HG03135 (cell line): ENCODE data around the gene ALS2CL.

ENCODE experiments used
- ATAC-seq: cut with Tn5 transposase; IDR thresholded peaks from one replicate; pipeline ENCODE4 v1.9.1; 2021; ENCODE audit warnings: mild to moderate bottlenecking, moderate library complexity; ENCODE audit not compliant: unreplicated experiment

ALS2CL gene

GRCh38 chr3:46667061-46667621 lies 26.3 kb downstream of the ALS2CL start:
- no peak for ATAC-seq

- no peak for ATAC-seq
Observed at GRCh38 chr3:46666453-46666845, 27.0 kb downstream of the ALS2CL start.

GRCh38 chr3:46665763-46666452 lies 27.6 kb downstream of the ALS2CL start:
- ATAC-seq: no peak

GRCh38 chr3:46664971-46665762 lies 28.3 kb downstream of the ALS2CL start:
- no peak for ATAC-seq

- no peak for ATAC-seq
Observed at GRCh38 chr3:46664188-46664970, 29.1 kb downstream of the ALS2CL start.

- ATAC-seq: no peak
Observed at GRCh38 chr3:46663591-46664135, 29.8 kb downstream of the ALS2CL start.

- ATAC-seq: no peak
Observed at GRCh38 chr3:46662771-46663551, 30.5 kb downstream of the ALS2CL start.

GRCh38 chr3:46661776-46662766 lies 31.4 kb downstream of the ALS2CL start:
- no peak for ATAC-seq

GRCh38 chr3:46660543-46661523 lies 32.6 kb downstream of the ALS2CL start:
- ATAC-seq: no peak

- no peak for ATAC-seq
Observed at GRCh38 chr3:46660003-46660402, 33.5 kb downstream of the ALS2CL start.

GRCh38 chr3:46659285-46659684 lies 34.2 kb downstream of the ALS2CL start:
- ATAC-seq: no peak

- ATAC-seq: no peak
Observed at GRCh38 chr3:46656778-46657556, 36.5 kb downstream of the ALS2CL start.

GRCh38 chr3:46655271-46655670 lies 38.2 kb downstream of the ALS2CL start:
- no peak for ATAC-seq

GRCh38 chr3:46651084-46651483 lies 42.4 kb downstream of the ALS2CL start:
- no peak for ATAC-seq

GRCh38 chr3:46649436-46649835 lies 44.0 kb downstream of the ALS2CL start:
- no peak for ATAC-seq

GRCh38 chr3:46648096-46648495 lies 45.4 kb downstream of the ALS2CL start:
- no peak for ATAC-seq

- no peak for ATAC-seq
Observed at GRCh38 chr3:46646700-46647099, 46.8 kb downstream of the ALS2CL start.
